ENCODE measurements around the gene OR4K15. TPM values are rescaled to one million over a fixed set of nuclear protein-coding genes. Genes with fewer than 3 reads are reported as not detected.

Gene OR4K15
- total and polyA plus RNA-seq, 2 of the 13 experiments (the other 11 are each of a cell fraction or from before 2014, with no cell fraction given) = not detected

GRCh38 chr14:19974844-19975243 lies 547 bp upstream of the OR4K15 start (continued):
- TF ChIP-seq AKNA (CRISPR knock-in tag; IDR thresholded peaks at IDR 0.05; ENCODE audit: borderline replicate concordance) = no peak

- ChIA-PET POLR2A (no interaction called here), CTCF (ENCODE audit: low intra/inter-chr PET ratio, low total read pairs) (no interaction called here)
- Histone ChIP-seq H3K27ac (ENCODE audit: extremely low read length, insufficient read depth, low read length) (no peak overlapping the region), H3K4me2 (ENCODE audit: low read depth, low read length) (no peak overlapping the region), H2AFZ (ENCODE audit: low read length) (no peak overlapping the region), H3K9me3 (ENCODE audit: low read length) (peaks cover 15% of the 10 kb centered on the region; the same call in 1 of the 2 replicates), H3K36me3 (replicated peaks in 1 of 2; ENCODE audit: control insufficient read depth in 1 of 2, insufficient read depth in 2 of 2, low read length in 2 of 2) (no peaks in the 10 kb centered on the region), H4K20me1 (ENCODE audit: insufficient read depth, low read length) (no peaks in the 10 kb centered on the region), H3K4me3 (replicated peaks in 1 of 3; ENCODE audit: insufficient read depth in 1 of 3, low read depth in 2 of 3, low read length in 3 of 3) (no peak overlapping the region), H3K4me1 (ENCODE audit: insufficient read depth, low read length) (no peaks in the 10 kb centered on the region), H3K27me3 (ENCODE audit: control insufficient read depth in 1 of 2, insufficient read depth in 2 of 2, low read length in 2 of 2) (no peaks in the 10 kb centered on the region; a peak in 1 of 5 replicates), H3K9ac (ENCODE audit: insufficient read depth, low read depth, low read length) (no peak overlapping the region), H3K79me2 (ENCODE audit: insufficient read depth, low read length) (no peaks in the 10 kb centered on the region)
- BruUV-seq (replicated peaks) = no TSS peak
- ATAC-seq = no peak
- in situ Hi-C loops (cut with HindIII; ENCODE audit: extremely low pct_ligation_motif_present, low pct_unique_long_range_greater_than_20kb) (no loop called here), intact Hi-C loops (cut with micrococcal nuclease; ENCODE audit: unreplicated experiment) (no loop called here)
- no peak for FAIRE-seq
- 0% methylated on average over 2 of the region's 2 CpGs for WGBS (ENCODE audit: low lambda C conversion rate)
- DNase-seq (ENCODE audit: low spot score) = no peak
- TF ChIP-seq GABPB1 (CRISPR knock-in tag; IDR thresholded peaks at IDR 0.05) = no peak
- TF ChIP-seq NFYB (CRISPR knock-in tag; IDR thresholded peaks at IDR 0.05) = no peak
- TF ChIP-seq ZFY (CRISPR knock-in tag; IDR thresholded peaks at IDR 0.05) = no peak
- no peak for TF ChIP-seq NFIB (CRISPR knock-in tag; IDR thresholded peaks at IDR 0.05; ENCODE audit: borderline replicate concordance)
- no peak for TF ChIP-seq CEBPZ (IDR thresholded peaks at IDR 0.05; ENCODE audit: low read length)
- no peak for TF ChIP-seq MTA3 (CRISPR knock-in tag; IDR thresholded peaks at IDR 0.05)
- no peak for TF ChIP-seq ZNF253 (CRISPR knock-in tag; IDR thresholded peaks at IDR 0.05; ENCODE audit: borderline replicate concordance)
- TF ChIP-seq TFE3 (CRISPR knock-in tag; IDR thresholded peaks at IDR 0.05) = no peak
- no peak for TF ChIP-seq PATZ1 (CRISPR knock-in tag; IDR thresholded peaks at IDR 0.05)
- TF ChIP-seq ZNF660 (CRISPR knock-in tag; IDR thresholded peaks at IDR 0.05; ENCODE audit: borderline replicate concordance, low read depth) = no peak
Observed at GRCh38 chr14:19993438-19993837, 18.0 kb downstream of the OR4K15 start.

Measured in HepG2 (cell line).